C4-2B (cell line): ENCODE data around the gene ELN.

Source experiments
- ZFX ChIP-seq: fragments of 450-650 bp; IDR thresholded peaks from 2 replicates; pipeline ENCODE4 v1.6.1; 2017
- TF ChIP-seq, protein P1 (sequence below): fragments of 450-650 bp; conservative IDR thresholded peaks from 2 replicates; pipeline ENCODE4 v1.5.1; 2017; ENCODE audit warnings: mild to moderate bottlenecking

DNA sequence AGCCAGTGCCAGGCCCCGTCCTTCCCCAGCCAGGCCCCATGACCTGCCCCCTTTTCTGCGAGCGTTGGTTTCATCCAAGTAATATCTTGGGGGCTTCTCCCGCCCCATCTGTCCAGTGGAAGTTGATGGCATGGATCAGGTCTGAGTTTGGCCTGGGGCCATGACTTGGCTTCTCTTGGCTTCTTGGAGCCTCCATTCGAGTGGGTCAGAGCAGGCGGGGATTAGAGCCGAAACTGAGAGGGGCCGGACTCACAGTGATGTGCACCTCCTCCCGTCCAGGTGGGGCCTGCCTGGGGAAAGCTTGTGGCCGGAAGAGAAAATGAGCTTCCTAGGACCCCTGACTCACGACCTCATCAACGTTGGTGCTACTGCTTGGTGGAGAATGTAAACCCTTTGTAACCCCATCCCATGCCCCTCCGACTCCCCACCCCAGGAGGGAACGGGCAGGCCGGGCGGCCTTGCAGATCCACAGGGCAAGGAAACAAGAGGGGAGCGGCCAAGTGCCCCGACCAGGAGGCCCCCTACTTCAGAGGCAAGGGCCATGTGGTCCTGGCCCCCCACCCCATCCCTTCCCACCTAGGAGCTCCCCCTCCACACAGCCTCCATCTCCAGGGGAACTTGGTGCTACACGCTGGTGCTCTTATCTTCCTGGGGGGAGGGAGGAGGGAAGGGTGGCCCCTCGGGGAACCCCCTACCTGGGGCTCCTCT is 40.6 kb downstream of the ELN start:
- TF ChIP-seq, protein P1, sequence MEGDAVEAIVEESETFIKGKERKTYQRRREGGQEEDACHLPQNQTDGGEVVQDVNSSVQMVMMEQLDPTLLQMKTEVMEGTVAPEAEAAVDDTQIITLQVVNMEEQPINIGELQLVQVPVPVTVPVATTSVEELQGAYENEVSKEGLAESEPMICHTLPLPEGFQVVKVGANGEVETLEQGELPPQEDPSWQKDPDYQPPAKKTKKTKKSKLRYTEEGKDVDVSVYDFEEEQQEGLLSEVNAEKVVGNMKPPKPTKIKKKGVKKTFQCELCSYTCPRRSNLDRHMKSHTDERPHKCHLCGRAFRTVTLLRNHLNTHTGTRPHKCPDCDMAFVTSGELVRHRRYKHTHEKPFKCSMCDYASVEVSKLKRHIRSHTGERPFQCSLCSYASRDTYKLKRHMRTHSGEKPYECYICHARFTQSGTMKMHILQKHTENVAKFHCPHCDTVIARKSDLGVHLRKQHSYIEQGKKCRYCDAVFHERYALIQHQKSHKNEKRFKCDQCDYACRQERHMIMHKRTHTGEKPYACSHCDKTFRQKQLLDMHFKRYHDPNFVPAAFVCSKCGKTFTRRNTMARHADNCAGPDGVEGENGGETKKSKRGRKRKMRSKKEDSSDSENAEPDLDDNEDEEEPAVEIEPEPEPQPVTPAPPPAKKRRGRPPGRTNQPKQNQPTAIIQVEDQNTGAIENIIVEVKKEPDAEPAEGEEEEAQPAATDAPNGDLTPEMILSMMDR: no peak
- no peak for TF ChIP-seq ZFX
